ENCODE data around the gene OR8A1. TPM values are rescaled to one million over a fixed set of nuclear protein-coding genes. Genes with fewer than 3 reads are reported as not detected.
"Not testable (repeated sequence)": the region's sequence is repeated elsewhere in the genome, so short reads cannot be mapped to it uniquely, and the experiment has no call there.

Gene OR8A1
- total and polyA plus RNA-seq, 5 donors = not detected

GRCh38 chr11:124592627-124593026 lies 22.8 kb downstream of the OR8A1 start:
- no peaks in the 10 kb centered on the region for H3K27me3 ChIP-seq (ENCODE audit: control insufficient read depth, insufficient read depth)
- H3K4me1 ChIP-seq (ENCODE audit: control insufficient read depth, insufficient read depth, low read length) = no peaks in the 10 kb centered on the region
- no peak overlapping the region for H3K27ac ChIP-seq (ENCODE audit: low read length)
- intact Hi-C loops (cut with DNase I) = no loop called here
- DNase-seq (no peak), ATAC-seq (no peak)
- 80% methylated on average over 6 of the region's 6 CpGs for WGBS
- H3K4me3 ChIP-seq (ENCODE audit: low read length) = no peak overlapping the region
- H3K9me3 ChIP-seq (ENCODE audit: control insufficient read depth, low read length) = no peaks in the 10 kb centered on the region

- Histone ChIP-seq H3K27me3 (ENCODE audit: control insufficient read depth, insufficient read depth) (no peaks in the 10 kb centered on the region), H3K4me3 (ENCODE audit: low read length) (no peak overlapping the region), H3K4me1 (ENCODE audit: control insufficient read depth, insufficient read depth, low read length) (no peaks in the 10 kb centered on the region), H3K27ac (ENCODE audit: low read length) (no peak overlapping the region), H3K9me3 (ENCODE audit: control insufficient read depth, low read length) (no peaks in the 10 kb centered on the region)
- DNase-seq (no peak), ATAC-seq (no peak)
- intact Hi-C loops (cut with DNase I) = no loop called here
- WGBS = 91% methylated on average over 3 of the region's 3 CpGs
These were observed 25.5 kb downstream of the OR8A1 start for GRCh38 chr11:124595302-124595701.

GRCh38 chr11:124597626-124598025 lies 27.8 kb downstream of the OR8A1 start:
- DNase-seq (no peak), ATAC-seq (no peak)
- H3K27ac ChIP-seq (ENCODE audit: low read length) = no peak overlapping the region
- no peak overlapping the region for H3K4me3 ChIP-seq (ENCODE audit: low read length)
- H3K4me1 ChIP-seq (ENCODE audit: control insufficient read depth, insufficient read depth, low read length) = no peaks in the 10 kb centered on the region
- no peaks in the 10 kb centered on the region for H3K9me3 ChIP-seq (ENCODE audit: control insufficient read depth, low read length)
- H3K27me3 ChIP-seq (ENCODE audit: control insufficient read depth, insufficient read depth) = no peaks in the 10 kb centered on the region
- intact Hi-C loops (cut with DNase I) = no loop called here

- no peak for ATAC-seq
- intact Hi-C loops (cut with DNase I) = no loop called here
- no peak for DNase-seq
- no peaks in the 10 kb centered on the region for H3K27me3 ChIP-seq (ENCODE audit: control insufficient read depth, insufficient read depth)
- H3K4me1 ChIP-seq (ENCODE audit: control insufficient read depth, insufficient read depth, low read length) = no peaks in the 10 kb centered on the region
- WGBS = 55% methylated on average over 5 of the region's 5 CpGs
- no peaks in the 10 kb centered on the region for H3K9me3 ChIP-seq (ENCODE audit: control insufficient read depth, low read length)
- H3K27ac ChIP-seq (ENCODE audit: low read length) = no peak overlapping the region
- no peak overlapping the region for H3K4me3 ChIP-seq (ENCODE audit: low read length)
These were observed 31.0 kb downstream of the OR8A1 start for GRCh38 chr11:124600621-124601320.

- DNase-seq (no peak), ATAC-seq (no peak)
- H3K9me3 ChIP-seq (ENCODE audit: control insufficient read depth, low read length) = no peaks in the 10 kb centered on the region
- 85% methylated on average over 3 of the region's 3 CpGs for WGBS
- no peaks in the 10 kb centered on the region for H3K4me1 ChIP-seq (ENCODE audit: control insufficient read depth, insufficient read depth, low read length)
- no peak overlapping the region for H3K4me3 ChIP-seq (ENCODE audit: low read length)
- no peak overlapping the region for H3K27ac ChIP-seq (ENCODE audit: low read length)
- intact Hi-C loops (cut with DNase I) = no loop called here
- H3K27me3 ChIP-seq (ENCODE audit: control insufficient read depth, insufficient read depth) = no peaks in the 10 kb centered on the region
These were observed 32.4 kb downstream of the OR8A1 start for GRCh38 chr11:124602193-124602592.

GRCh38 chr11:124602723-124603122 lies 32.9 kb downstream of the OR8A1 start:
- DNase-seq; H3K4me1 ChIP-seq (ENCODE audit: control insufficient read depth, insufficient read depth, low read length); H3K27me3 ChIP-seq (ENCODE audit: control insufficient read depth, insufficient read depth); H3K4me3 ChIP-seq (ENCODE audit: low read length); intact Hi-C loops (cut with DNase I); H3K27ac ChIP-seq (ENCODE audit: low read length); ATAC-seq; H3K9me3 ChIP-seq (ENCODE audit: control insufficient read depth, low read length): not testable (repeated sequence)
- WGBS = 70% methylated on average over 3 of the region's 3 CpGs

- 64% methylated on average over 3 of the region's 3 CpGs for WGBS
- intact Hi-C loops (cut with DNase I) = no loop called here
- H3K27me3 ChIP-seq (ENCODE audit: control insufficient read depth, insufficient read depth) = no peaks in the 10 kb centered on the region
- H3K4me1 ChIP-seq (ENCODE audit: control insufficient read depth, insufficient read depth, low read length) = no peaks in the 10 kb centered on the region
- no peak for DNase-seq
- H3K9me3 ChIP-seq (ENCODE audit: control insufficient read depth, low read length) = no peaks in the 10 kb centered on the region
- no peak for ATAC-seq
- H3K4me3 ChIP-seq (ENCODE audit: low read length) = no peak overlapping the region
- H3K27ac ChIP-seq (ENCODE audit: low read length) = no peak overlapping the region
These were observed 35.9 kb downstream of the OR8A1 start for GRCh38 chr11:124605719-124606118.

GRCh38 chr11:124608147-124608546 lies 38.4 kb downstream of the OR8A1 start:
- H3K9me3 ChIP-seq (ENCODE audit: control insufficient read depth, low read length) = no peaks in the 10 kb centered on the region
- intact Hi-C loops (cut with DNase I) = no loop called here
- ATAC-seq = no peak
- H3K27me3 ChIP-seq (ENCODE audit: control insufficient read depth, insufficient read depth) = no peaks in the 10 kb centered on the region
- H3K4me1 ChIP-seq (ENCODE audit: control insufficient read depth, insufficient read depth, low read length) = no peaks in the 10 kb centered on the region
- no peak overlapping the region for H3K27ac ChIP-seq (ENCODE audit: low read length)
- no peak for DNase-seq
- no peak overlapping the region for H3K4me3 ChIP-seq (ENCODE audit: low read length)

- Histone ChIP-seq H3K4me3 (ENCODE audit: low read length) (no peak overlapping the region), H3K27me3 (ENCODE audit: control insufficient read depth, insufficient read depth) (no peaks in the 10 kb centered on the region), H3K27ac (ENCODE audit: low read length) (no peak overlapping the region), H3K4me1 (ENCODE audit: control insufficient read depth, insufficient read depth, low read length) (no peaks in the 10 kb centered on the region), H3K9me3 (ENCODE audit: control insufficient read depth, low read length) (no peaks in the 10 kb centered on the region)
- intact Hi-C loops (cut with DNase I) = no loop called here
- WGBS = 85% methylated on average over 2 of the region's 2 CpGs
- DNase-seq (no peak), ATAC-seq (no peak)
These were observed 40.5 kb downstream of the OR8A1 start for GRCh38 chr11:124610295-124610694.

- no peaks in the 10 kb centered on the region for H3K27me3 ChIP-seq (ENCODE audit: control insufficient read depth, insufficient read depth)
- H3K4me1 ChIP-seq (ENCODE audit: control insufficient read depth, insufficient read depth, low read length) = no peaks in the 10 kb centered on the region
- no peaks in the 10 kb centered on the region for H3K9me3 ChIP-seq (ENCODE audit: control insufficient read depth, low read length)
- intact Hi-C loops (cut with DNase I) = no loop called here
- H3K4me3 ChIP-seq (ENCODE audit: low read length) = no peak within 1 kb of the TSS
- ATAC-seq (no peak), DNase-seq (no peak)
- 77% methylated on average over 5 of the region's 5 CpGs for WGBS
- no peak within 1 kb of the TSS for H3K27ac ChIP-seq (ENCODE audit: low read length)
These were observed 41.3 kb downstream of the OR8A1 start, which contains the start of gene PANX3 for GRCh38 chr11:124611064-124611463. TSS of gene PANX3 (plus strand) at chr11:124611428. CDS start at chr11:124611557, 129 bp downstream.

GRCh38 chr11:124612045-124612444 lies 42.2 kb downstream of the OR8A1 start:
- WGBS = 80% methylated on average over 3 of the region's 3 CpGs

More at GRCh38 chr11:124612045-124612444, 42.2 kb downstream of the OR8A1 start:
- DNase-seq = no peak
- Histone ChIP-seq H3K4me3 (ENCODE audit: low read length) (no peak overlapping the region), H3K27me3 (ENCODE audit: control insufficient read depth, insufficient read depth) (no peaks in the 10 kb centered on the region), H3K9me3 (ENCODE audit: control insufficient read depth, low read length) (no peaks in the 10 kb centered on the region), H3K4me1 (ENCODE audit: control insufficient read depth, insufficient read depth, low read length) (no peaks in the 10 kb centered on the region), H3K27ac (ENCODE audit: low read length) (no peak overlapping the region)
- no peak for ATAC-seq
- intact Hi-C loops (cut with DNase I) = no loop called here

Data from right cardiac atrium (tissue), 5 donors.